Glutamatergic neuron (in vitro differentiated cells): ENCODE results near the gene HHATL. TPM values are rescaled to one million over a fixed set of nuclear protein-coding genes. Genes with fewer than 3 reads are reported as not detected.

Source experiments
- DNase-seq: peaks from one replicate; pipeline ENCODE4 v3.0.0; 2022
- H3K27ac Mint-ChIP-seq: one replicate; pipeline ENCODE4 v1.8.0; 2020; ENCODE audit warnings: mild to moderate bottlenecking, mixed read lengths, inconsistent platforms; ENCODE audit not compliant: unreplicated experiment
- H3K27me3 Mint-ChIP-seq: one replicate; pipeline ENCODE4 v1.8.0; 2020; ENCODE audit warnings: mild to moderate bottlenecking, moderate library complexity, mixed read lengths, inconsistent platforms; ENCODE audit not compliant: unreplicated experiment
- H3K36me3 Mint-ChIP-seq: one replicate; pipeline ENCODE4 v1.8.0; 2020; ENCODE audit warnings: mild to moderate bottlenecking, mixed read lengths, inconsistent platforms; ENCODE audit not compliant: unreplicated experiment
- H3K4me1 Mint-ChIP-seq: one replicate; pipeline ENCODE4 v1.8.0; 2020; ENCODE audit warnings: mild to moderate bottlenecking, low read depth, mixed read lengths, inconsistent platforms; ENCODE audit not compliant: unreplicated experiment
- H3K4me3 Mint-ChIP-seq: one replicate; pipeline ENCODE4 v1.8.0; 2020; ENCODE audit warnings: mild to moderate bottlenecking, mixed read lengths, inconsistent platforms; ENCODE audit not compliant: unreplicated experiment
- H3K9me3 Mint-ChIP-seq: one replicate; pipeline ENCODE4 v1.8.0; 2020; ENCODE audit warnings: mild to moderate bottlenecking, moderate library complexity, mixed read lengths, inconsistent platforms; ENCODE audit not compliant: unreplicated experiment
- CTCF ChIP-seq: fragments of 200-600 bp; sonication (generic); IDR thresholded peaks from one replicate; pipeline ENCODE4 v1.5.0; 2021; ENCODE audit not compliant: partially characterized antibody, unreplicated experiment
- total RNA-seq: library from RNA; stranded (reverse); fragmentation: NEBNext Ultra II Directional; extraction: Animal tissue kit (Norgen Biotek cat#: 25700); gene quantifications from one replicate; pipeline ENCODE4 v1.2.1, GENCODE V29; 2021; ENCODE audit not compliant: unreplicated experiment

HHATL gene
- total RNA-seq, 1 donor from 2014 or later = 7.6 TPM

GRCh38 chr3:42682301-42683070, 20.1 kb downstream of the HHATL start:
- no peak for DNase-seq
- Mint-ChIP-seq H3K9me3 (peaks cover 16% of the 10 kb centered on the region), H3K4me1 (peaks cover 4% of the 10 kb centered on the region), H3K4me3 (no peak overlapping the region), H3K27me3 (peaks cover 3% of the 10 kb centered on the region), H3K36me3 (peaks cover 20% of the 10 kb centered on the region), H3K27ac (no peak overlapping the region)
- no peak for TF ChIP-seq CTCF

- peaks cover 11% of the 10 kb centered on the region for H3K9me3 Mint-ChIP-seq
- no peak overlapping the region for H3K27ac Mint-ChIP-seq
- H3K4me3 Mint-ChIP-seq = no peak overlapping the region
- peaks cover 2% of the 10 kb centered on the region for H3K4me1 Mint-ChIP-seq
- peaks cover 30% of the 10 kb centered on the region for H3K36me3 Mint-ChIP-seq
- no peak for DNase-seq
- no peaks in the 10 kb centered on the region for H3K27me3 Mint-ChIP-seq
- TF ChIP-seq CTCF = no peak
These were observed 21.1 kb downstream of the HHATL start for GRCh38 chr3:42681361-42682038.

GRCh38 chr3:42680806-42681205, 21.8 kb downstream of the HHATL start:
- Mint-ChIP-seq H3K4me3 (no peak overlapping the region), H3K27me3 (no peaks in the 10 kb centered on the region), H3K9me3 (peaks cover 15% of the 10 kb centered on the region), H3K36me3 (peaks cover 37% of the 10 kb centered on the region), H3K4me1 (peaks cover under 1% of the 10 kb centered on the region), H3K27ac (no peak overlapping the region)
- no peak for DNase-seq
- no peak for TF ChIP-seq CTCF

GRCh38 chr3:42680271-42680670, 22.3 kb downstream of the HHATL start:
- no peak for TF ChIP-seq CTCF
- no peak overlapping the region for H3K4me3 Mint-ChIP-seq

GRCh38 chr3:42678447-42678846, 24.2 kb downstream of the HHATL start:
- peaks cover 38% of the 10 kb centered on the region for H3K36me3 Mint-ChIP-seq
- no peak overlapping the region for H3K27ac Mint-ChIP-seq
- H3K27me3 Mint-ChIP-seq = no peaks in the 10 kb centered on the region
- no peak for TF ChIP-seq CTCF
- H3K9me3 Mint-ChIP-seq = peaks cover 20% of the 10 kb centered on the region
- DNase-seq = no peak
- no peaks in the 10 kb centered on the region for H3K4me1 Mint-ChIP-seq
- no peak overlapping the region for H3K4me3 Mint-ChIP-seq

More at GRCh38 chr3:42680271-42680670, 22.3 kb downstream of the HHATL start:
- H3K27me3 Mint-ChIP-seq = no peaks in the 10 kb centered on the region
- peaks cover 38% of the 10 kb centered on the region for H3K36me3 Mint-ChIP-seq
- H3K4me1 Mint-ChIP-seq = no peaks in the 10 kb centered on the region
- no peak for DNase-seq
- no peak overlapping the region for H3K27ac Mint-ChIP-seq
- peaks cover 15% of the 10 kb centered on the region for H3K9me3 Mint-ChIP-seq
